AG04450 (cell line): Measurements from ENCODE around the gene IMMP2L. TPM values are rescaled to one million over a fixed set of nuclear protein-coding genes. Genes with fewer than 3 reads are reported as not detected.

Source experiments
- CTCF ChIA-PET: fragments of 300-600, 350-600 bp; formaldehyde crosslinking; extraction: SDS; loops from one replicate; lab custom pipeline; 2022; ENCODE audit warnings: antibody characterized with exemption, inconsistent platforms; lab: Charles Lee
- POLR2A ChIA-PET: fragments of 350-600 bp; formaldehyde crosslinking; extraction: SDS; loops from one replicate; lab custom pipeline; 2021; ENCODE audit warnings: antibody characterized with exemption, inconsistent platforms; lab: Yijun Ruan, JAX
- DNase-seq: peaks from one replicate; pipeline ENCODE4 v3.0.0-alpha.2; 2011; ENCODE audit warnings: low read depth, low spot score
- H3K27ac ChIP-seq: one replicate; pipeline ENCODE4 v1.5.1; 2012; ENCODE audit warnings: low read depth, low read length, control low read depth
- H3K27me3 ChIP-seq: one replicate; pipeline ENCODE4 v1.6.0; 2012; ENCODE audit warnings: low read length; ENCODE audit not compliant: control insufficient read depth, insufficient read depth
- H3K4me3 ChIP-seq: 2 replicates; pipeline ENCODE4 v1.5.1; 2011; ENCODE audit warnings: mild to moderate bottlenecking, low read depth, low read length, control low read depth
- H3K9me3 ChIP-seq: 2 replicates; pipeline ENCODE4 v1.5.1; 2012; ENCODE audit warnings: low read length; ENCODE audit not compliant: control insufficient read depth, insufficient read depth
- polyA plus RNA-seq: library from polyadenylated mRNA; depleted of rRNA; stranded (reverse); fragments of >200 nt; gene quantifications from 2 replicates; pipeline ENCODE4 v1.2.3, GENCODE V29; 2011
- TF ChIP-seq, protein P1 (sequence below): IDR thresholded peaks from 2 replicates; pipeline ENCODE4 v1.5.1; 2011; ENCODE audit warnings: low read depth, low read length, control low read depth, inconsistent platforms

The IMMP2L gene
- polyA plus RNA-seq, 1 experiment: 8.0 TPM

- DNase-seq: peak; percentile 13
- Histone ChIP-seq H3K27me3 (no peaks in the 10 kb centered on the region), H3K9me3 (no peaks in the 10 kb centered on the region), H3K4me3 (no peak overlapping the region), H3K27ac (no peak overlapping the region)
- TF ChIP-seq, protein P1, sequence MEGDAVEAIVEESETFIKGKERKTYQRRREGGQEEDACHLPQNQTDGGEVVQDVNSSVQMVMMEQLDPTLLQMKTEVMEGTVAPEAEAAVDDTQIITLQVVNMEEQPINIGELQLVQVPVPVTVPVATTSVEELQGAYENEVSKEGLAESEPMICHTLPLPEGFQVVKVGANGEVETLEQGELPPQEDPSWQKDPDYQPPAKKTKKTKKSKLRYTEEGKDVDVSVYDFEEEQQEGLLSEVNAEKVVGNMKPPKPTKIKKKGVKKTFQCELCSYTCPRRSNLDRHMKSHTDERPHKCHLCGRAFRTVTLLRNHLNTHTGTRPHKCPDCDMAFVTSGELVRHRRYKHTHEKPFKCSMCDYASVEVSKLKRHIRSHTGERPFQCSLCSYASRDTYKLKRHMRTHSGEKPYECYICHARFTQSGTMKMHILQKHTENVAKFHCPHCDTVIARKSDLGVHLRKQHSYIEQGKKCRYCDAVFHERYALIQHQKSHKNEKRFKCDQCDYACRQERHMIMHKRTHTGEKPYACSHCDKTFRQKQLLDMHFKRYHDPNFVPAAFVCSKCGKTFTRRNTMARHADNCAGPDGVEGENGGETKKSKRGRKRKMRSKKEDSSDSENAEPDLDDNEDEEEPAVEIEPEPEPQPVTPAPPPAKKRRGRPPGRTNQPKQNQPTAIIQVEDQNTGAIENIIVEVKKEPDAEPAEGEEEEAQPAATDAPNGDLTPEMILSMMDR: no peak
- POLR2A ChIA-PET: no interaction called here
- CTCF ChIA-PET: no interaction called here
Measured at GRCh38 chr7:111006691-111007090, 555.6 kb downstream of the IMMP2L start.

DNA sequence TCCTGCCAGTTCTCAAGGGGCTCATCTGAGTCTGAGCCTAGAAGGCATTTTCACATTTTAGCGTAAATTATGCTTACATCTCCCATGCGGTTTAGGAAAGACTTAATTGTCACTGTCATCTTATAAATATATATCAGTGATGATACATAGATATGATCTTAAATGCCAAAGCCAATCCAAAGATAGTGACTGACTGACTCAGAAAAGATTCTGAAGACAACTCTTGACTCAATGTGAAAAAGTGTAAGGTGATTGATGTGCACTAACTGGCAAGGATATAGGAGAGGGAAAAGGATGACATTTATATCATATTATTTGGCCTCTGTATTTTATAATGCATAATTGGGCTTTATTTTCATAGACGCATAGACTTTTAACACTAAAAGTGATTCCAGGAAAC is 556.3 kb downstream of the IMMP2L start:
- Histone ChIP-seq H3K27ac (no peak overlapping the region), H3K9me3 (no peaks in the 10 kb centered on the region), H3K4me3 (no peak overlapping the region), H3K27me3 (no peaks in the 10 kb centered on the region)
- ChIA-PET POLR2A (no interaction called here), CTCF (no interaction called here)
- DNase-seq: no peak
- TF ChIP-seq, protein P1: no peak

GRCh38 chr7:111005445-111005844 is 556.8 kb downstream of the IMMP2L start:
- Histone ChIP-seq H3K27me3 (no peaks in the 10 kb centered on the region), H3K27ac (no peak overlapping the region), H3K4me3 (no peak overlapping the region), H3K9me3 (no peaks in the 10 kb centered on the region)
- DNase-seq: no peak
- TF ChIP-seq, protein P1: no peak
- CTCF ChIA-PET: no interaction called here
- POLR2A ChIA-PET: no interaction called here

GRCh38 chr7:111004310-111004901 is 557.9 kb downstream of the IMMP2L start:
- no peaks in the 10 kb centered on the region for H3K27me3 ChIP-seq
- POLR2A ChIA-PET: no interaction called here
- CTCF ChIA-PET: no interaction called here
- TF ChIP-seq, protein P1: no peak
- no peak overlapping the region for H3K27ac ChIP-seq
- DNase-seq: no peak
- H3K9me3 ChIP-seq: no peaks in the 10 kb centered on the region
- H3K4me3 ChIP-seq: no peak overlapping the region

- Histone ChIP-seq H3K9me3 (no peaks in the 10 kb centered on the region), H3K27me3 (no peaks in the 10 kb centered on the region), H3K4me3 (no peak overlapping the region), H3K27ac (no peak overlapping the region)
- TF ChIP-seq, protein P1: no peak
- DNase-seq: no peak
- ChIA-PET CTCF (no interaction called here), POLR2A (no interaction called here)
Measured at GRCh38 chr7:111003883-111004282, 558.4 kb downstream of the IMMP2L start.
